Panc1 (cell line): ENCODE data around the gene SPACA9.

Source experiments
- CTCF ChIP-seq: fragments of 450-650 bp; IDR thresholded peaks from 2 replicates; pipeline ENCODE4 v1.5.1; 2017; ENCODE audit warnings: mild to moderate bottlenecking
- POLR2AphosphoS5 ChIP-seq: IDR thresholded peaks from 2 replicates; pipeline ENCODE4 v1.6.1; 2012; ENCODE audit warnings: mild to moderate bottlenecking, low read depth, low read length, moderate library complexity
- REST ChIP-seq, 2 experiments: IDR thresholded peaks; 2 replicates each; pipeline ENCODE4 v1.6.1; 2011 to 2012; ENCODE audit warnings: low read depth in 2 of 2, control low read depth in 1 of 2, low read length in 1 of 2, mild to moderate bottlenecking in 1 of 2, moderate library complexity in 1 of 2; ENCODE audit not compliant: insufficient read depth in 1 of 2
- SIN3A ChIP-seq: IDR thresholded peaks from 2 replicates; pipeline ENCODE4 v1.6.1; 2012; ENCODE audit warnings: low read depth, mild to moderate bottlenecking, low read length, moderate library complexity, borderline replicate concordance; ENCODE audit not compliant: insufficient read depth
- TCF7L2 ChIP-seq: IDR thresholded peaks from 2 replicates; pipeline ENCODE4 v1.6.1; 2011; ENCODE audit warnings: mild to moderate bottlenecking, low read depth, low read length, inconsistent platforms

GRCh38 chr9:132834343-132834742, 44.4 kb upstream of the SPACA9 start:
- no peak for TF ChIP-seq CTCF
- no peak for TF ChIP-seq POLR2AphosphoS5
- no peak for TF ChIP-seq TCF7L2
- no peak for TF ChIP-seq REST (IDR thresholded peaks at IDR 0.05; ENCODE audit: insufficient read depth in 1 of 2, low read depth in 2 of 2, low read length in 1 of 2)
- TF ChIP-seq SIN3A: no peak
